ENCODE measurements around the gene WASHC3. TPM values are rescaled to one million over a fixed set of nuclear protein-coding genes. Genes with fewer than 3 reads are reported as not detected.

WASHC3 gene
- polyA plus RNA-seq, 1 experiment = 34.5 TPM

DNA sequence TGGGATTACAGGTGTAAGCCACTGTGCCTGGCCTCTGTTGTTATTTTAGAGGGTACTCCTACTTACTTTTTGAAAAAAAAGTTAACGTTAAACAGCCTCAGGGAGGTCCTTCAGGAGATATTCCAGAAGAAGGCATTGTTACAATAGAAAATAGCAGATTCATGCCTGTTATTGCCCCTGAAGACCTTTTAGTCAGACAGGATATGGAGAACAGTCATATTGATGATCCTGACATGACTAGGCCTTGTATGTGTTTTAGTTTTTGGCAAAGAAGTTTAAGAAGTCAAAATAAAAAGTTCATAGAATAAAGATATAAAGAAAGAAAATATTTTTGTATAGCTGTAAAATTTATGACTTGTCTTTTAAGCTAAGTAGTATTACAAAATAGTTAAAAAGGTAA, 45.3 kb downstream of the WASHC3 start:
- TF ChIP-seq, protein P1, sequence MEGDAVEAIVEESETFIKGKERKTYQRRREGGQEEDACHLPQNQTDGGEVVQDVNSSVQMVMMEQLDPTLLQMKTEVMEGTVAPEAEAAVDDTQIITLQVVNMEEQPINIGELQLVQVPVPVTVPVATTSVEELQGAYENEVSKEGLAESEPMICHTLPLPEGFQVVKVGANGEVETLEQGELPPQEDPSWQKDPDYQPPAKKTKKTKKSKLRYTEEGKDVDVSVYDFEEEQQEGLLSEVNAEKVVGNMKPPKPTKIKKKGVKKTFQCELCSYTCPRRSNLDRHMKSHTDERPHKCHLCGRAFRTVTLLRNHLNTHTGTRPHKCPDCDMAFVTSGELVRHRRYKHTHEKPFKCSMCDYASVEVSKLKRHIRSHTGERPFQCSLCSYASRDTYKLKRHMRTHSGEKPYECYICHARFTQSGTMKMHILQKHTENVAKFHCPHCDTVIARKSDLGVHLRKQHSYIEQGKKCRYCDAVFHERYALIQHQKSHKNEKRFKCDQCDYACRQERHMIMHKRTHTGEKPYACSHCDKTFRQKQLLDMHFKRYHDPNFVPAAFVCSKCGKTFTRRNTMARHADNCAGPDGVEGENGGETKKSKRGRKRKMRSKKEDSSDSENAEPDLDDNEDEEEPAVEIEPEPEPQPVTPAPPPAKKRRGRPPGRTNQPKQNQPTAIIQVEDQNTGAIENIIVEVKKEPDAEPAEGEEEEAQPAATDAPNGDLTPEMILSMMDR (IDR thresholded peaks at IDR 0.05; ENCODE audit: insufficient read depth, low read depth, low read length) = no peak
- no peaks in the 10 kb centered on the region for H3K27me3 ChIP-seq (ENCODE audit: control insufficient read depth, insufficient read depth, low read length)
- no peaks in the 10 kb centered on the region for H3K36me3 ChIP-seq (ENCODE audit: control insufficient read depth, insufficient read depth, low read length)
- ChIA-PET POLR2A (no interaction called here), CTCF (no interaction called here)
- H3K4me3 ChIP-seq (ENCODE audit: low read depth, low read length) = no peak overlapping the region
- no peak for DNase-seq (ENCODE audit: low read depth)

DNA sequence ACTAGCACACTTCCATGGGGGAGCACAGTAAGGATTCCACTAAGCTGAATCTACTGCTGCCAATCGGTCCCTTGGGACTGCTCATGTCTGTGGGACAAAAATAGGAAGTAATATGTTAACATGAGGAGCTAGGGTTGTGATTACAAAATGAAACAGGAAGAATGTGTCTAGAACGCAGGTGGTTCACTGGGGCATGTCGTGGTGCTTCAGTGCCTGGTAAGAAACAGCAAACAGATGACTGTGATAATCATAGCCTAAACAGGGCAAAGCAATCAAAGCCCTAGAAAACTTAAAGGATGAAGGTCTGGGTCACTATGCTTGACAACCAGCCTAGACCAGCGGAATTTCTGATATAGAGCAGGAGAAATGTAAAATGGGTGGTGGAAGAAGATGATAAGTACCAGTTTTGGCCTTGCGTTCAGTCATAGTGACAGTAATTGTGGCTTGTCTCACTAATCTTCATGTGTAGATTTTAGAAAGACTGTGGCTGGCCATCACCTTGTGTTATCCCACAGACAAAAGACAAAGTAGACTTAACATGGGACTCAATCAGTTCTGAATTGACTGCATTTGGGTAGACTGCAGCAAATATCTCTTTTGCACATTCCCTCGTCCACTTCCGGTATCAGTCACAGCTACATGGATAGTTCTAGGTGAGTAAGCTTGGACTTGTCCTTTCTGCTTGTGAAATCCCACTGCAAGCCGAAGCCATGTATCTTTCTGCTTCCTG, 51.4 kb downstream of the WASHC3 start:
- POLR2A ChIA-PET = no interaction called here
- DNase-seq (ENCODE audit: low read depth) = no peak

DNA sequence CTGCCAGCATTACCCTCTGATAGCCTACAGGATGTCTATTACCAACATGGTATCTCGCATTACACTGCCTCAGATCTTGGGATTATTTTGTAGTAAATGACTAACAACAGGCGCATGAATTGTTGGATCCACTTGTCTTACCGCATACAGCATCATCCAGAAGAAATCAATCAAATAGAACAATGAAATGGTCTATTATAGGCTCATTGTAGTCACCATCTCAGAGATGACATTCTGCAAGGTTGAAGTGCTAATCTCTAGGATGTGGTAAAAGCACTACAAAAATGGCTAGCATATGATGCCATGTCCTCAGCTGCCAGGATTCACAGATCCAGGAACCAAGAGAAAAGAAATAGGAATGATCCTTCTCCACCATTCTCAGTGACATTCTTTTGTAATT, 52.0 kb downstream of the WASHC3 start:
- Histone ChIP-seq H3K4me3 (ENCODE audit: low read depth, low read length) (no peak overlapping the region), H3K36me3 (ENCODE audit: control insufficient read depth, insufficient read depth, low read length) (no peaks in the 10 kb centered on the region), H3K27me3 (ENCODE audit: control insufficient read depth, insufficient read depth, low read length) (no peaks in the 10 kb centered on the region)
- no peak for DNase-seq (ENCODE audit: low read depth)
- TF ChIP-seq, protein P1 (IDR thresholded peaks at IDR 0.05; ENCODE audit: insufficient read depth, low read depth, low read length) = no peak
- POLR2A ChIA-PET = no interaction called here
- CTCF ChIA-PET = interaction anchor here (1.8 kb wide), 1 partner anchor 10 kb away, joined by 7 read pairs; no protein-coding TSS in a partner anchor

More for the DNA sequence above, 51.4 kb downstream of the WASHC3 start:
- no peaks in the 10 kb centered on the region for H3K36me3 ChIP-seq (ENCODE audit: control insufficient read depth, insufficient read depth, low read length)
- CTCF ChIA-PET = interaction anchor here (1.8 kb wide), 1 partner anchor 9 kb away, joined by 7 read pairs; no protein-coding TSS in a partner anchor
- no peaks in the 10 kb centered on the region for H3K27me3 ChIP-seq (ENCODE audit: control insufficient read depth, insufficient read depth, low read length)
- TF ChIP-seq, protein P1 (IDR thresholded peaks at IDR 0.05; ENCODE audit: insufficient read depth, low read depth, low read length) = no peak
- H3K4me3 ChIP-seq (ENCODE audit: low read depth, low read length) = no peak overlapping the region

DNA sequence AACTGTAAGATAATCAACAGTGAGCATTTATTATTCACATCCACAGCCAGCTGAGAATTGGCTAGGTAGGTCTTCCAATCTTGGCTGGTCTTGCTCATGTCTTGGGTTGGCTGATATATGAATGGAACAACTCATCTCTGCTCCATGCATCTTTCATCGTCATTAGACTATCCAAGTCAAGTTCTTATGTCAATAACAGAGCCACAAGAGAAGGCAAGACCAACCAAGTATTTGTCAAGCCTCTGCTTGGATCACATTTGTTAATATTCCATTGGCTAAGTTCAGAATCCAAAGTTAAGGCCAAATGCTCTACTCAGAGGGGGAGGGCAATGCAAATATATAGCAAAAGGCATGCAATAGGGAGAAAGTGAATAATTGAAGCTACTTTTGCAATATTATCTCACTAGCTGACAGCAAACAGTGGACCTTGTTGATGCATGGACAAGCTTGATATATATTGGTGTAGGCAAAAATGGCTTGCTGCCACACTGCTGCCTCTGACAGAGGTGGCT, 53.1 kb downstream of the WASHC3 start:
- POLR2A ChIA-PET = no interaction called here
- CTCF ChIA-PET = interaction anchor here (1.8 kb wide), 1 partner anchor 11 kb away, joined by 7 read pairs; no protein-coding TSS in a partner anchor
- TF ChIP-seq, protein P1 (IDR thresholded peaks at IDR 0.05; ENCODE audit: insufficient read depth, low read depth, low read length) = no peak

DNA sequence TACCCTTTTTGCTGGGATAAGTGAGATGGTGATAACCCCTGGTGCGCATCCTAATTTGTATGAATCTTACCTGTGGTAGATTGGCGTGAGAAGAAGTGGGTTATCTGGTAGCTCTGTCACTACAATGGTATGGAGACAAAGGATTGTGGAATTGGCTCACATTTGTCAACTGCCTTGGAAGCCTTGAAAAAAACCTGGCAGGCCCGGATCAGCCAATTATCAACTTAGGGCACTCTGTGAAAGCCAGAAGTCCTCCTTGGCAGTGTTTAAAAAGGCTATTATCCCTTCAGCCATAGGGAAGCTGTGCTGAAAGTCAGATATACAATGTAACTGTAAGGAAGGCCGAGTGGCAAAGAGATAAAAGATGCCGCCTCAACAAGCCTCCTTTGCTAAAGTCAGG, 56.5 kb downstream of the WASHC3 start:
- TF ChIP-seq, protein P1 (IDR thresholded peaks at IDR 0.05; ENCODE audit: insufficient read depth, low read depth, low read length) = no peak
- H3K4me3 ChIP-seq (ENCODE audit: low read depth, low read length) = no peak overlapping the region
- no peaks in the 10 kb centered on the region for H3K27me3 ChIP-seq (ENCODE audit: control insufficient read depth, insufficient read depth, low read length)
- no peak for DNase-seq (ENCODE audit: low read depth)
- POLR2A ChIA-PET = no interaction called here
- CTCF ChIA-PET = interaction anchor here (0.8 kb wide), 1 partner anchor 41 kb away, joined by 3 read pairs; no protein-coding TSS in a partner anchor
- no peaks in the 10 kb centered on the region for H3K36me3 ChIP-seq (ENCODE audit: control insufficient read depth, insufficient read depth, low read length)

More for the DNA sequence above, 53.1 kb downstream of the WASHC3 start:
- H3K36me3 ChIP-seq (ENCODE audit: control insufficient read depth, insufficient read depth, low read length) = no peaks in the 10 kb centered on the region
- no peak overlapping the region for H3K4me3 ChIP-seq (ENCODE audit: low read depth, low read length)
- H3K27me3 ChIP-seq (ENCODE audit: control insufficient read depth, insufficient read depth, low read length) = no peaks in the 10 kb centered on the region
- DNase-seq (ENCODE audit: low read depth) = no peak
